M059J (cell line): ENCODE data around the gene SMARCE1. TPM values are rescaled to one million over a fixed set of nuclear protein-coding genes. Genes with fewer than 3 reads are reported as not detected.
A peak's percentile ranks its signal among the peaks of the same experiment; 100 is the strongest.

Experiments
- DNase-seq: peaks from one replicate; pipeline ENCODE4 v3.0.0-alpha.2; 2012; ENCODE audit warnings: low read depth
- total RNA-seq: library from RNA; depleted of rRNA; stranded (reverse); fragments of >200 nt; shearing (Covaris generic); gene quantifications from 2 replicates; pipeline ENCODE4 v1.2.3, GENCODE V29; 2014

Gene SMARCE1
- total RNA-seq, 1 experiment from 2014 or later: 95.0 TPM

DNA sequence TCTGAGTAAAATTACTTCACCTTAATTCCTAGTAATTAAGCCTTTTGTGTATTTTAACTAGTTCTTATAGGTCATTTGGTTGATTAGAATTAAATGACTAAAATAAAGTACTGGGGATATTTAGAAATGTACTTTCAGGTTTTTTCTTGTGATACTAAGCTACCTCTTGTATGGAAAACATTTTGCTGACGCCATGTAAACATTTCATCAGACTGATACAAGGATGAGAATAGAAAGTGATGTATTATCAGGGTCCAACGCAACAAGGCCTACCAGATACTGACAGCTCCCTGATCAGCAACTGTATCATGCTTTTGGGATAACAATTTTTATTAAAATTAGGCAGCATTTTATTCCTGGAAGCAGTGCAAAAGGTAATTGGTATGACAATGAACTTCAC, 1.7 kb downstream of the SMARCE1 start:
- DNase-seq: no peak

DNA sequence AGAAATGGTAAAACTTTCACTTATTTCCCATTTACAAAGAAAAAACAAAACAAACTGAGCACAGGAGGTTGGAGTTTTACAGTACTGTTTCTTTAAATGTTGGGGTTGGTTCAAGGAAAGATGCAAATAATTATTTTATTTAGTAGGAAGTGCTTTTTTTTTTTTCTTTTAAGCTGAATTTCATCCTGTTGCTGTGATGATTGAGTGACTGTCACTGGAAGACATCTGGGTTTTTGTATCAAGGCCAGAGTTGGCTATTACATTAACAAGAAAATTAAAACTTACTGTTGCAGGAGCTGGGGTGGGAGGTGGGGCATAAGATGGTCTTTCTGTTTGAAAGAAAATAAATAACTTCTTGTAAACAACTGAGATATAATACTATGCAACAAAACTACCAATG, 2.3 kb downstream of the SMARCE1 start:
- DNase-seq: no peak

DNA sequence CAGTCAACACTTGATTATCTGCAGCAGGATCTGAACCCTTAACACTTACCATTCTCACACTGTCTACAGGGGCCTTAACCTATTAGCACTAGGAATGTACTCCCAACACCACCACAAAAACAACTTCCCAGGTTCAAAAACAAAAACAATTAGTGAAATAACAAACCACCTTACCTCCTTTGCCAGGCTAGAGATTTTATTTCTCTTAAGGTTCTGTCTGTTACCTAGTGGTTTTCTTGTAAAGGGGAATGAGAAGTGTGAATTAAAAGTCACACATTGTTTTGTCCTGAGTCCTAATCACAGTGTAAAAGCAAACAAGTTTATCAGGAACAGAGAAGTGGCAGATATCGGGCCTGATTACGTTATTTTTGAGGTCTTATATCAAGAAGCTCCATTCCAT, 9.7 kb downstream of the SMARCE1 start:
- no peak for DNase-seq

DNA sequence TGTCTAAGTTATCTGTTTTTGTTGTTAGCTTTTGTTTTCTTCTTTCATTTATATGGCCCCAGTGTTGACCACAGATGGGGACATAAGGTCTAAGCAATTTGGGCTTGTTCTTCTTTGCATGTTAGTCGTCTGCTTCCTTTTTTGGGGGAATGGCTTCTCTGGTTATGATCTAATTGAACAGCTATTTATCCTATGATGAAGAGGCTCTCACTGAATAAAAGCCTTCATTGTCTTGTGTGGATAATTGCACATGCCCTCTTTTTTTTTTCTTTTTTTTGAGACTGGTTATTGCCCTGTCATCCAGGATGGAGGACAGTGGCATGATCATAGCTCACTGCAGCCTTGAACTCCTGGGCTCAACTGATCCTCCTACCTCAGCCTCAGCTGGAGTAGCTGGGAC, 13.7 kb downstream of the SMARCE1 start:
- DNase-seq: no peak

DNA sequence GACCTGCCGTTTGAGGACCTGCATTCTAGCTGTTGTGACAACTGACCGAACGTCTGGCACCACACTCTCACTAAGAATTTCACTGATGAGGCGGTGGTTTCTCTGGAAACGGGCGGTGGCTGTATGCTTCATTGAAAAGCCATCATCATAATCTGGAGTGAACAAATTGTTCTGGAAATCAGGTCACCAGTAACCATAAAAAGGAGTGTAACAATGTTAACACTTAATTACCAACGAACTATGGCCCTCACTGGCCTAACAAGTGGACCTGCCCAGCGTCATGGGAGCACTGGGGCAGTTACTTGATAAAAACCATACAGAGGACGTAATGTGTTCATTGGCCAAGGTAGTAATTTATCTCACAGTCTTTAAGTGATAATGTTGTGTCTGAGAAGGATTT, 15.4 kb downstream of the SMARCE1 start:
- DNase-seq: no peak

DNA sequence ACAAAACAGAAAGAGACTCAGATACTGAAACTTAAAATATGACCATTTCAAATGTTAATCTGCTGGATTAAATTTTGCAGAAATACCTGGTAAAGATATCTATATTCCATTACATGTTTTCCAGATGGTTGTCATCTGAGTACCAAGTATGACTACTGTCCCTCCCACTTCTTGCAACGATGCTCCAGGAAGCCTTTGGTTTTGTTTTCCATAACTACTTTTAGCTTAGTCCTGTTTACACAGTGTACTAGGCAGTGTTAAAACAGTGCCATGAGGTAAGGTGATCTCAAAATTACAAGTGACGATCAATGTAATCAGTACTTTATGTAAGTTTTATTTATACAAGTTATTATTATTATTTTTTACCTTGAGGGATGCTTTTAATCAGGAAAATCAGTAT, 17.8 kb downstream of the SMARCE1 start:
- DNase-seq: no peak

DNA sequence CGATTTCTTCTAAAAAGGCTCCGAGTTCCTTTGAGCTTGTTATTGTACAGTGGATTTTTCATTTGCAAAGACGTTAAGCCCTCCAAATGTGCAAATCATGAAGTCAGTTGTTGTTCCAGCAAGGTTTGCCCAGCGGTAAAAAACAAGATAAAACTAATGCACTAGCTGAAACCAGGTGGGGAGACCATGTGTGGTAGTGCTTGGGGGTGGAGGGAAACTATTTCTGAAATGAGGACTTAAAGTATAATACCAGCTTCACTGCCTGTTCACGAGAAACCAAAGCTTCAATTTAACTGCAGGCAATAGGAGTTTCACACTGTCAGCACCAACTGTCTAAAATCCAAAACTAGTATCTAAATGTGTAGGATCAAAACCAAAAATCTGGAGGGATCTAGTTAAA, 22.3 kb downstream of the SMARCE1 start:
- DNase-seq: no peak

DNA sequence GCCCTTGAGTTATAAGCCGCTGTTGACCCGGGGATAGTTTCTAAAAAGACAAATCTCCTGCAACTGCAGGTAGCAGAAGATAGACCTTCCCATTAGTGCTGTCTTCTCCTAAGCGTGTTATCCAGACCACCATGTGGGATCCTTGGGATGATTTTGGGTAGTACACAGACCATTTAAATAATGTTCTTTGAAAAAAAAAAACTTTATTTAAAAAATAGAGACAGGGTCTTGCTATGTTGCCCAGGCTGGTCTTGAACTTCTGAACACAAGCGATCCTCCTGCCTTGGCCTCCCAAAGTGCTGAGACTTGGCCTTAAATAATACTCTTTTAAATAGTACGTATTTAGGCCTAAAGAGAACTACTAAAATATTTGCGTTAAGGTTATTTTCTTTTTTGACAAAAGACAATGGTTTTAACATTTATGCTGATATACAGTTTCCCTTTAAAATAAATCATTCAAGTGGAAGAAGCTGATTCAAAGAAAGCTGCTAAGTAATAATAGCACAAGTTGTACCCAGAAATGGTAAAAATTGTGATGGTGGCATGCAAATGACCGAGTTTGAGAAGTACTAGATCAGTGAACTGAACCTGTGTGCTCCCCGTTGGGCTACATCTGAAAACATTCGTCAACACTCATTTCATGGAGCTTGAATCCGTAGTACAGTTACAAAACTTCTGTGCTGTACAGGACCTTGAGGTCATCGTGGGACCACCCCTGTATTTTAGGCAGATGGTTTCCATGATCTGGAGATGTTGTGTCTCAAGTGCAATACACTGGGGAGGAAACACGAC, 24.0 kb downstream of the SMARCE1 start:
- no peak for DNase-seq

DNA sequence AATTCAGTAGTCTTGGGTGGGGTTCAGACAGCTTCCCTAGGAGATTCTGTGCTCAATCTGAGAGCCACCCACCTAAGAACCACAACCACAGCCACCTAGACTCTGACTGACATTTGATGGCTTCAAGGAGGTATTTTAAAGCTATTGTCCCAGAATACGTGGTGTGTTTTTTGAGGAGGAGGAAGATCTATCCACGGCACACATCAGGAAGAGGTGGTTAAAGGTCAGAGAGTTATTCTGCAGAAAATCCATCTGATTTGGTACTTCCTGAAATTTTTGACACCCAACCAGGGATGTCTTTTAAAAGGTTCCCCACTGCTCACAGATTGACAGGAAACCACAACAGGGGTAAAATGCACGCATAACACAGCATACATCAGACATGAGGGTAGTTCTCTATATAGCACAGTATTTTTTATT, 25.1 kb downstream of the SMARCE1 start:
- DNase-seq: no peak

DNA sequence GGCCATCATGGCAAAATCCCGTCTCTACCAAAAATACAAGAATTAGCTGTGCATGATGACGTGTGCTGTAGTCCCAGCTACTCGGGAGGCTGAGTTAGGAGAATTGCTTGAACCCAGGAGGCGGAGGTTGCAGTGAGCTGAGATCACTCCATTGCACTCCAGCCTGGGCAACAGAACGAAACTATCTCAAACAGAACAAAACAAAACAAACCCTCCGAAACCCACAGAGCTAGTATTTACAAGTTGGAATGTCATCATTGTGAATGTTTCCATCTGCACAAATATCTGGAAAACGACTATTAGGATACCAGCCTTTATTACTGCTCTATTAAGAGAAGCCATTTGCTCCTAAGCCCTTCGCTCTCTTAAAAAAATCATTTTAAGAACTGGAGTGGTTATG, 26.0 kb downstream of the SMARCE1 start:
- DNase-seq: no peak

DNA sequence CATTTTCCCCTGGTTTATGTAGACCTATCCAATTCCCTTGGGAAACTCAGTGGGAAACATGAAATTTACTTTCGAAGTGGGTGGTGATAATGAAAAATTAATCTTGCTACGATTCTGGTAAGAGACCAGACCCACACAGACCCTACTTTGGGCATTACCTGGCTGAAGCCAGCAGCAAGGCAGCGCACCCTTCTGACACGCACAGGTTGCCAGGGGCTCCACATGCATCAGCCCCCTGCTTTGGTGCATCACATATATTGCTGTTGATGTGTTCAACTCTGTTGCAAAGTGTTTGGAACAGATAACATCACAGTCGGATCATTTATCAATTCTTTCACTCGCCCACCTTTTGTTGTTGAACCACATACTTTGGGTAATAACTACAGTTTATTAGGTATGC, 26.6 kb downstream of the SMARCE1 start:
- no peak for DNase-seq

DNA sequence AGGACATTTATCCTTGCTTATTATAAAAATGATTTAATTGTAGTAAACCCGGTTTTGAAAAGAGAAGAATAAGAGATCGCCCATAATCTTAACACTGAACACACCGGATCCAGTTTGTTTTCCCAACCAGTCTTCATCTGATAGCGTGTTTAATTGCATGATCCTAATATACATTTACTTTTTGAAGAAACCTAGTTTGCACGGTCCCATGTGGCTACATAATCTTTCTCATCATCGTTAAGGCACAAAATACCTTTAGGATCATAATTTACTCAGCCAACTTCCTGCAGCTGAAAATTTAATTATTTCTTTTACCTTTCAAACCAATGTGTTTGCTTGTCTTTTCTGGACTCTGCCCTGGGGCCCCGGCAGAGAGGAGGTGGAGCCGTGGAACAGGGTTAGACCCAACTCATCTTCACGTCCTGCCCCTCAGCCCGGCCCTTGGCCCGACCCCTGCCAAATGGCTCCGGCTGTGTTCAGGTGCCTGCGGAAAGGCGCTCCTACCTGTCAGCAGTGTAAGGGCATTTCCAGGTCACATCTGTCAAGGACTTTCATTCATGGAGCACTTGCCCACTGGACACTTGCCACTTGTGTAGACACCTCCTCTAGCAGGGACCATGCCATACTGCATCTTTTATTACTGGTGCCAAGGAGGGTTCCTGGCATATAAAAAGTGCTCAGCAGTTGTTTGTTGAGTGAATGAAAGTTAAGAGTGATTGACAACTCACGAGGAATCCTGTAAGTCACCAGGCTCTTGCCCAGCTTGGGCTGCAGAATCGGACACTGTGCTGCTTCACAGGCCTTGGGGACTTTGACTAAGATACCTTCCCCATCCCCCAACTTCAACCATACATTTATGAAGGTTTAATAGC, 28.6 kb downstream of the SMARCE1 start:
- no peak for DNase-seq

DNA sequence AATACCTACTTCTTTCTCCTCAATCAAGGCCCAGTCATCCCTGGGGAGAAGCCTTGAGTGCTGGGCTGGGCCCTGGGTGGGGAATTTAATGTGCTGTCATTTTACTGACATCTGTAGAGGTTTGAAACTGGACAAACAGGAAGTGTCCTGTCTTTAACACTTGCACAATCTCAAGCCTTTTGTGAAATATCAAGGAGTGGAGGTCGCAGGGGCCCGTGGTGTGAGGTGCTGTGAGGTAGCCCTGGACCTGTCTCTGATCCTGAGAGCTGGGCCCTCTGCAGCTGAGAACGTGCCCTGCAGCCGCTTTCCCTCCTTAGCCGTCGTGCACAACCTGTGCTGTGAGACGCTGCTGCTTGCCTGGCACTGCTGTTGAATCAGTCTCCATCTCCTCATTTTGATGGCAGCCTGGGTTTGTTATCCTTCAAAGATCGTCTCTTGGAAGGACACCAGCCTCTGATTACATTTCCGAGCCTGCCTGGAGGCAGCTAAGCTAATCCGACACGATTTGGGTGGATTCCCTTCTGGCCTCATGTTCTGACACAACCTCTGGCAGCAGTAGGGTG, 29.9 kb downstream of the SMARCE1 start:
- no peak for DNase-seq

DNA sequence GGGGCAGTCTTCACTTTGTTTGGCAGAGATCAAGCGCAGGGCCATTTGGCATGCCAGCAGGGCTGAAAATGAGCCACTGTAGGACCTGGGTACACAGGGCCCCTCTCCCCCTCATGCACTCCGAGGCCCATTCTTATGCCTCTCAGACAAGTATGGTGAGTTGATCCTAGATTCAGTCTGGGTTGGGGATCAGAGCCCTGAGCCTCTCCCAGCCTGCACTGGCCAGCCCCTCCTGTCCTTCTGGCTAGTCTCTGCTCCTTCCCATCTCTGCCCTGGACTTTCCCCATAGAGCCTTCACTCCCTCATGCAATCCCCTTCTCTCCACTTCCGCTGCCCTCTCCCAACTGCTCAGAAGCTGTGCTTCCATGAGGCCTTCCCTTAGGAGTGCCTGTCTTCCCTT, 31.0 kb downstream of the SMARCE1 start:
- DNase-seq: no peak

DNA sequence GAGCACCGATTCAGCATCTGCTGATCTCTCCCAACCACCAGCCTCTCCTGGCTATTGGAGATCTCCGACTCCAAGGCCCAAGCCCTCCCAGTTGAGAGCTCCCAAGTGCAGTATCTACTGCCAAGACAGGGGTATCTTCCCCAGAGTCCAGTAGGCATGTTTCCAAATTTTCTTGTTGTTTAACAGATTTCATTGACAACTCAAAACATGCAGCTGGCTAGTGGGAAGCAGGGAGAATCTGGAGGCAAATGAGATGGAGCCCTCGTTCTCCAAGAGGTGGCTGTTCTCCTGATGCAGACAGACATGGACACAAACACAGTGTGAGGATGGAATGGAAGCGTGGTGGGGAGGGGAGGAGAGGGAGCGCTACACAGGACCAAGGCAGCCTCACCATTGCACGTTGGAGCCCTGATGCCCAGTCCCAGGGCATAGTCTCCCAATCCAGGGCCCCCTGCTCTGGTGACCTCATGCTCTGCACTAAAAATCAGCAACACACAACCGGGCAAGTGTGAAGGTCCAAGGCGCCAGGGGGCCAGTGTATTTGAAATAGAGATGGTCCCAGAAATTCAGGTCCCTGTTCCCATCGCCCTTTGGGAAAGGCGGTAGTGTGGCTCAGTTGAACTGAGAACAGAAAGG, 31.7 kb downstream of the SMARCE1 start:
- no peak for DNase-seq

DNA sequence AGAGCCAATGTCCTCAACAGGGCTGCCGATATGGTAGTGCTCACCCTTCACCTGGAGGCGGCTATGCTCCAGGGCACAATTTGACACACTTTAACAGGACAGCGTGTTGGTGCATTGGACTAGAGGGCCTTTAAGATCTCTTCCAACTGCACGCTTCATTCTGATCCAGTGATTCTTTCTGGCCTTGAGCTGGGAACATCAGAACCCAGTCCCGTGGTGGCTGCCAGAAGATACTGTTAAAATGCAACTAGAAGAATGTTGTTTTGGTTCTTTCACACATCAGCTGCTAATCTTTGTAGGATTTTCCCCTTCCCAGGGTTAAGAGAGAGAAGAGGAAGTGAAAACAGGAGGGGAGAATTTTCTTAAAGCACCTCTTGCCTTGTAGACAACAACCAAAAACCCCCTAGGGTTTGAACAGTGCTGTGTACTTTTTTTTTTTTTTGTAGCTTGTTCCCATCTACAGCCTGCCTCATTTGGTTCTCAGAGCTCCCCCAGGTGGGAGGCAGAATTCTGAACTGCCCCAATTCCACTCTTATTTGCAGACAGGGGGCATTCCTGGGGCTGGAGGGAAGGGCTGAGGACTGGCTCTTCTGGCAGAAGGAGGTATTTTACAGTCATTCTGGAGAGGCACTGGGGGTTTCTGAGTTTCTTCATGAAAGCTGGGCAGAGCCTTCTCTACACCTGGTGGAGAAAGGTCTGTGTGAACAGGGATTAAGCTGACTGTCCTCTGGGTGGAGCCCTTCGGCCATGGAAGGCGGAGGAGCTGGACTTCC, 32.4 kb downstream of the SMARCE1 start:
- DNase-seq: peak; percentile 59

DNA sequence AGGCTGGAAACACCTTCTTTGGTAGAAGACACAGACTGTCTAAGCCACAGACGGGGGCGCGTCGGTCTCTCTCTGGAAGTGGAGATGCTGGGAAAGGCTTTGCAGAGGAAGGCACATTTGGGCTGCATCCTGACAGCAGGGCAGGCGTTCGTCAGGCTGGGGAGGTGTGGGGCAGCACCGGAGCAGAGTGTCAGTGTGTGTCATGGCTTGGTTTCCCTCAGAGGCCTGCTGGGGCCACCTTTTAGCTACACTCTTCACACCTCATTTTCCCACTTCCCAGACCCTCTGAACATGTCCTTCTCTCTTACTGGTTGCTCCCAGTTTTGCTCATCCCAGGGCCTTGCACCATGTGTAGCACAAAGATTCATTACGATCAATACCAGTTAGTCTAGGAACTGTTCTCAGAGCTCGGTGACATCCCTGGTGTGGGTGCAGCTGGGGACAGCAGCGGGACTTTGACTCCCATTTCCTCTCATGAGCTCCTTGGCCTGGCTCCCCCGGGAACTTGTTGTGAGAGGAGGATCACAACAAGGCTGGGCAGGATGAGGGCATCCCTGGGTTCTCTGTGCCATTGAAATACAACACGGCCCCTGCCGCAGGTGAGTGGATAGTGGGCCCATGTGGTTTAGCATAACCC, 33.1 kb downstream of the SMARCE1 start:
- no peak for DNase-seq

DNA sequence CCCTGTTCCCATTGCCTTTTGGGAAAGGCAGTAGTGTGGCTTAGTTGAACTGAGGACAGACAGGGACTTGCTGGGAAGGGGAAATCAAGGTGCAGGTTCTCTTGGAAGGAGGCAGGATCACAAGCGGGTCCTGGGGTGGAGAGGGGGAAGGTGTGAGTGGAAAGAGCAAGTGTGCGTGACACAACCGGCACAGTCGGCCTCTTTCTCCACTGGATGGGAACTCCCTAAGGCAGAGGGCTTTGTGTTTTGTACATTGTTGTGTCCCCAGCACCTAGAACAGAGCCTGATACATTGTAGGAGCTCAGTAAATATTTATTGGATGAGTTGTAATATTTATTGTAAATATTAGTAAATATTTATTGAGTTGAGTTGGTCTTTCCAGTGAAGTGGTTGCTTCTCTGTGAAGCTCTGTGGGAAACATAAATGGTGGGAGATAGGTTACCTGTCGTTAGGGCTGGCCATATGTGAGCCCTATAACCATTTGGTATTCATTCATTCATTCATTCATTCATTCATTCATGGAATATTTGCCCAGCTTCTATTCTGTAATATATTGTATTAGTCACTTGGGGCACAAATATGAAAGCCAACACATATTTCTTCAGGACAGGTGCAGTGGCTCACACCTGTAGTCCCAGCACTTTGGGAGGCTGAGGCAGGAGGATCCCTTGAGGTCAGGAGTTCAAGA, 34.0 kb downstream of the SMARCE1 start:
- no peak for DNase-seq

DNA sequence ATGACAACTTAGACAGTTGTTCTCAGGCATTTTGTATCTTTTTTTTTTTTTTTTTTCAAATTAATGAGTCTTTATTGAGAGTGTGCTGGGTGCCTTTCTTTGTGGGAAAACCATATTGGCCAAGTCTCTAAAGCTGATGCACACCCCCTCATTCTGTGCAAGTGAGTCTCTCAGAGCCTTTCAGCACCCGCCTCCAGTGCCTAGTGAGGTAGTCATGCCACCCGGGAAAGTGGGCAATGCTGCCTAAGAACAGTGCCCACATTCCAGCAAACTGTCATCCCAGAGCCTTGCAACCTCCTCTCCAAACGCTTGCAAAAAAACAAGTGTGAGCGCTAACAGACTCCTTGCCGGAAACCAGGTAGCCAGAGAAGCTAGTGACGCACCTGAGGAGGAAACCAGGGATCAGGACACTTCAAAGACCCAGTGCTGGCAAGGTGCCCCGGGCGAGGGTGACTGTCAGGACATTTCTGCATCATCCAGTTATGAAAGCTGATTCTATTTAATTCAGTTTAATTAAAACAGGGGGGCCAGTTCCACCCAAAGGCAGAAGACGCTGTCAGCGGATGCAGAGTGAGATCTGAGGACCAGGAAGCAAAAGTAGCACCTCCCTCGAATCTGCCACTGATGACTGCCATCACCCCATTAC, 34.9 kb downstream of the SMARCE1 start:
- DNase-seq: no peak
